ENCODE data around the gene IL1RAPL1.

The IL1RAPL1 gene

DNA sequence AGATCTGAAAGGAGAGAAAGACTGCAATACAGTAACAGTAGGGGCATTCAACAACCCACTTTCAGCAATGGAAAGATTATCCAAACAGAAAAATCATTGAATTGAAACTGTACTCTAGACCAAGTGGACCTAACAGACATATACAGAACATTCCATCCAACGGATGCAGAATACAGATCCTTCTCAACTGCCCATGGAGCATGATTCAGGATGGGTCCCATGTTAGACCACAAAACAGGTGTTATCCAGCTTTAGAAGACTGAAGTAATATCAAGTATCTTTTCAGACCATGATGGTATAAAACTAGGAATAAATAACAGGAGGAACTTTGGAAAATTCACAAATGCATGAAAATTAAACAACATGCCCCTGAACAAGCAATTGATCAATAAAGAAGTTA, 1060.9 kb downstream of the IL1RAPL1 start:
- WGBS, 2 donors (ENCODE audit: extremely low coverage in 2 of 2, insufficient read length in 2 of 2, insufficient replicate concordance in 1 of 2): no CpG with 5 or more reads among the region's 1 CpG

DNA sequence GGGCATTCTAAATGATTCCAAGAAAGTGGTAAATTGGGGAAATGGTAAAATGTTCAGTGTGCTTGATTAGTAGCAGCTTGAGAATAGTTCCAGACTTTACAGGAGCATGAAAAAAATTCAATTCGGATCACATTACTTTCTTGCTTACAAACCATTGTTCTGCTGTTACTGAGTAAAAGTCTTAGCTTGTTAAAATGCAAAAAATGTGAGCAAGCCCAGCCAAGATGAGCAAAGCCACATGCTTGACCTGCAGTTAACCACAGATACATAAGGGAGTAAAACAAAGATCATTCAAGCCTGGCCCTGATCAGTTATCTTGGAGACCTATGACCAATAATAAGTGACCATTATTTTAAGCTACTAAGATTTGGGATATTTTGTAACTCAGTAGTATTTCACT, 1065.2 kb downstream of the IL1RAPL1 start:
- Histone ChIP-seq H2AFZ (ENCODE audit: low read length) (no peak overlapping the region), H3K14ac (ENCODE audit: low read length) (no peak overlapping the region), H3K4me2 (ENCODE audit: insufficient read depth, low read length, poor library complexity, severe bottlenecking) (no peak overlapping the region), H3K9ac (ENCODE audit: low read depth, low read length, poor library complexity) (no peak overlapping the region), H3K18ac (ENCODE audit: low read length) (no peak overlapping the region), H4K91ac (ENCODE audit: low read depth, low read length, poor library complexity) (no peak overlapping the region), H4K8ac (ENCODE audit: low read depth, low read length) (no peak overlapping the region), H3K27ac (replicated peaks; ENCODE audit: low read length) (no peak overlapping the region), H3K36me3 (replicated peaks in 1 of 2; ENCODE audit: control insufficient read depth in 2 of 2, insufficient read depth in 2 of 2, low read length in 2 of 2) (no peaks in the 10 kb centered on the region), H2BK120ac (ENCODE audit: low read depth, low read length) (no peak overlapping the region), H3K27me3 (ENCODE audit: control insufficient read depth in 3 of 3, insufficient read depth in 3 of 3, low read depth in 1 of 3, low read length in 3 of 3) (no peaks in the 10 kb centered on the region), H2BK15ac (ENCODE audit: low read length) (no peak overlapping the region), H2BK12ac (ENCODE audit: low read length) (no peak overlapping the region), H2AK5ac (ENCODE audit: low read depth, low read length) (no peak overlapping the region), H2BK5ac (ENCODE audit: low read length) (no peak overlapping the region), H3K79me1 (ENCODE audit: low read depth, low read length) (no peaks in the 10 kb centered on the region), H3K4me3 (ENCODE audit: low read length in 2 of 2) (no peak overlapping the region), H3K4ac (ENCODE audit: low read length) (no peak overlapping the region), H3K9me3 (replicated peaks in 1 of 2; ENCODE audit: control insufficient read depth in 2 of 2, insufficient read depth in 1 of 2, low read depth in 1 of 2, low read length in 2 of 2) (no peaks in the 10 kb centered on the region), H3K4me1 (ENCODE audit: control insufficient read depth in 2 of 2, insufficient read depth in 1 of 2, low read depth in 1 of 2, low read length in 2 of 2) (no peaks in the 10 kb centered on the region), H3K23ac (ENCODE audit: low read depth, low read length, poor library complexity) (no peak overlapping the region)
- WGBS, 2 donors (ENCODE audit: extremely low coverage in 2 of 2, insufficient read length in 2 of 2, insufficient replicate concordance in 1 of 2): no CpG with 5 or more reads among the region's 1 CpG
- DNase-seq (ENCODE audit: low spot score): no peak

More for the DNA sequence above, 1060.9 kb downstream of the IL1RAPL1 start:
- no peak for DNase-seq (ENCODE audit: low spot score)
- H2BK12ac ChIP-seq (ENCODE audit: low read length): no peak overlapping the region
- no peaks in the 10 kb centered on the region for H3K36me3 ChIP-seq (replicated peaks in 1 of 2; ENCODE audit: control insufficient read depth in 2 of 2, insufficient read depth in 2 of 2, low read length in 2 of 2)
- no peak overlapping the region for H3K9ac ChIP-seq (ENCODE audit: low read depth, low read length, poor library complexity)
- H4K91ac ChIP-seq (ENCODE audit: low read depth, low read length, poor library complexity): no peak overlapping the region
- H3K79me1 ChIP-seq (ENCODE audit: low read depth, low read length): no peaks in the 10 kb centered on the region
- H3K4me3 ChIP-seq (ENCODE audit: low read length in 2 of 2): no peak overlapping the region
- no peaks in the 10 kb centered on the region for H3K27me3 ChIP-seq (ENCODE audit: control insufficient read depth in 3 of 3, insufficient read depth in 3 of 3, low read depth in 1 of 3, low read length in 3 of 3)
- H3K4me1 ChIP-seq (ENCODE audit: control insufficient read depth in 2 of 2, insufficient read depth in 1 of 2, low read depth in 1 of 2, low read length in 2 of 2): no peaks in the 10 kb centered on the region
- H3K4ac ChIP-seq (ENCODE audit: low read length): no peak overlapping the region
- H4K8ac ChIP-seq (ENCODE audit: low read depth, low read length): no peak overlapping the region
- no peak overlapping the region for H3K18ac ChIP-seq (ENCODE audit: low read length)
- peaks cover 0 to 2% of the 10 kb centered on the region in 2 donors for H3K9me3 ChIP-seq (replicated peaks in 1 of 2; ENCODE audit: control insufficient read depth in 2 of 2, insufficient read depth in 1 of 2, low read depth in 1 of 2, low read length in 2 of 2)
- H2AFZ ChIP-seq (ENCODE audit: low read length): no peak overlapping the region
- H3K27ac ChIP-seq (replicated peaks; ENCODE audit: low read length): no peak overlapping the region
- no peak overlapping the region for H2BK5ac ChIP-seq (ENCODE audit: low read length)
- no peak overlapping the region for H2AK5ac ChIP-seq (ENCODE audit: low read depth, low read length)
- H3K23ac ChIP-seq (ENCODE audit: low read depth, low read length, poor library complexity): no peak overlapping the region
- H3K14ac ChIP-seq (ENCODE audit: low read length): no peak overlapping the region
- no peak overlapping the region for H2BK120ac ChIP-seq (ENCODE audit: low read depth, low read length)
- H2BK15ac ChIP-seq (ENCODE audit: low read length): no peak overlapping the region
- H3K4me2 ChIP-seq (ENCODE audit: insufficient read depth, low read length, poor library complexity, severe bottlenecking): no peak overlapping the region

- no peak overlapping the region for H4K8ac ChIP-seq (ENCODE audit: low read depth, low read length)
- DNase-seq (ENCODE audit: low spot score): no peak
These were observed 1066.5 kb downstream of the IL1RAPL1 start for GRCh38 chrX:29653721-29654120.

GRCh38 chrX:29659911-29660310, 1072.7 kb downstream of the IL1RAPL1 start:
- Histone ChIP-seq H3K14ac (ENCODE audit: low read length) (no peak overlapping the region), H3K4ac (ENCODE audit: low read length) (no peak overlapping the region), H3K79me1 (ENCODE audit: low read depth, low read length) (no peaks in the 10 kb centered on the region), H2BK5ac (ENCODE audit: low read length) (no peak overlapping the region), H3K9me3 (replicated peaks in 1 of 2; ENCODE audit: control insufficient read depth in 2 of 2, insufficient read depth in 1 of 2, low read depth in 1 of 2, low read length in 2 of 2) (no peaks in the 10 kb centered on the region), H2BK15ac (ENCODE audit: low read length) (no peak overlapping the region), H2AFZ (ENCODE audit: low read length) (no peak overlapping the region), H3K27me3 (ENCODE audit: control insufficient read depth in 3 of 3, insufficient read depth in 3 of 3, low read depth in 1 of 3, low read length in 3 of 3) (no peaks in the 10 kb centered on the region), H3K4me3 (ENCODE audit: low read length in 2 of 2) (no peak overlapping the region), H3K23ac (ENCODE audit: low read depth, low read length, poor library complexity) (no peak overlapping the region), H2BK12ac (ENCODE audit: low read length) (no peak overlapping the region), H3K4me2 (ENCODE audit: insufficient read depth, low read length, poor library complexity, severe bottlenecking) (no peak overlapping the region), H2AK5ac (ENCODE audit: low read depth, low read length) (no peak overlapping the region), H2BK120ac (ENCODE audit: low read depth, low read length) (no peak overlapping the region), H4K8ac (ENCODE audit: low read depth, low read length) (no peak overlapping the region), H3K18ac (ENCODE audit: low read length) (no peak overlapping the region), H3K4me1 (ENCODE audit: control insufficient read depth in 2 of 2, insufficient read depth in 1 of 2, low read depth in 1 of 2, low read length in 2 of 2) (no peaks in the 10 kb centered on the region), H4K91ac (ENCODE audit: low read depth, low read length, poor library complexity) (no peak overlapping the region), H3K27ac (replicated peaks; ENCODE audit: low read length) (no peak overlapping the region), H3K36me3 (replicated peaks in 1 of 2; ENCODE audit: control insufficient read depth in 2 of 2, insufficient read depth in 2 of 2, low read length in 2 of 2) (no peaks in the 10 kb centered on the region), H3K9ac (ENCODE audit: low read depth, low read length, poor library complexity) (no peak overlapping the region)
- WGBS, 2 donors (ENCODE audit: extremely low coverage in 2 of 2, insufficient read length in 2 of 2, insufficient replicate concordance in 1 of 2): no CpG with 5 or more reads among the region's 4 CpGs
- DNase-seq (ENCODE audit: low spot score): no peak

More at GRCh38 chrX:29653721-29654120, 1066.5 kb downstream of the IL1RAPL1 start:
- H3K27ac ChIP-seq (replicated peaks; ENCODE audit: low read length): no peak overlapping the region
- H2BK15ac ChIP-seq (ENCODE audit: low read length): no peak overlapping the region
- H2AK5ac ChIP-seq (ENCODE audit: low read depth, low read length): no peak overlapping the region
- H3K14ac ChIP-seq (ENCODE audit: low read length): no peak overlapping the region
- no peak overlapping the region for H2AFZ ChIP-seq (ENCODE audit: low read length)
- H3K9ac ChIP-seq (ENCODE audit: low read depth, low read length, poor library complexity): no peak overlapping the region
- H2BK12ac ChIP-seq (ENCODE audit: low read length): no peak overlapping the region
- no peak overlapping the region for H3K4me3 ChIP-seq (ENCODE audit: low read length in 2 of 2)
- no peak overlapping the region for H3K23ac ChIP-seq (ENCODE audit: low read depth, low read length, poor library complexity)
- H2BK120ac ChIP-seq (ENCODE audit: low read depth, low read length): no peak overlapping the region
- H3K4ac ChIP-seq (ENCODE audit: low read length): no peak overlapping the region
- H3K18ac ChIP-seq (ENCODE audit: low read length): no peak overlapping the region
- H3K27me3 ChIP-seq (ENCODE audit: control insufficient read depth in 3 of 3, insufficient read depth in 3 of 3, low read depth in 1 of 3, low read length in 3 of 3): no peaks in the 10 kb centered on the region
- no peak overlapping the region for H2BK5ac ChIP-seq (ENCODE audit: low read length)
- H3K79me1 ChIP-seq (ENCODE audit: low read depth, low read length): no peaks in the 10 kb centered on the region
- no peaks in the 10 kb centered on the region for H3K9me3 ChIP-seq (replicated peaks in 1 of 2; ENCODE audit: control insufficient read depth in 2 of 2, insufficient read depth in 1 of 2, low read depth in 1 of 2, low read length in 2 of 2)
- no peaks in the 10 kb centered on the region for H3K36me3 ChIP-seq (replicated peaks in 1 of 2; ENCODE audit: control insufficient read depth in 2 of 2, insufficient read depth in 2 of 2, low read length in 2 of 2)
- no peak overlapping the region for H3K4me2 ChIP-seq (ENCODE audit: insufficient read depth, low read length, poor library complexity, severe bottlenecking)
- no peak overlapping the region for H4K91ac ChIP-seq (ENCODE audit: low read depth, low read length, poor library complexity)
- no peaks in the 10 kb centered on the region for H3K4me1 ChIP-seq (ENCODE audit: control insufficient read depth in 2 of 2, insufficient read depth in 1 of 2, low read depth in 1 of 2, low read length in 2 of 2)

Data from neuronal stem cell (in vitro differentiated cells).